GM18505 (cell line): ENCODE results near the gene AGPAT1.
"Not testable (repeated sequence)": the region's sequence is repeated elsewhere in the genome, so short reads cannot be mapped to it uniquely, and the experiment has no call there.

Experiments used
- ATAC-seq: cut with Tn5 transposase; IDR thresholded peaks from one replicate; pipeline ENCODE4 v1.9.1; 2021; ENCODE audit not compliant: unreplicated experiment
- POLR2A ChIP-seq: IDR thresholded peaks from 4 replicates; pipeline ENCODE4 v1.6.1; 2011; ENCODE audit warnings: borderline replicate concordance; ENCODE audit not compliant: insufficient read depth, insufficient read length; ENCODE audit errors: extremely low read depth

The AGPAT1 gene

DNA sequence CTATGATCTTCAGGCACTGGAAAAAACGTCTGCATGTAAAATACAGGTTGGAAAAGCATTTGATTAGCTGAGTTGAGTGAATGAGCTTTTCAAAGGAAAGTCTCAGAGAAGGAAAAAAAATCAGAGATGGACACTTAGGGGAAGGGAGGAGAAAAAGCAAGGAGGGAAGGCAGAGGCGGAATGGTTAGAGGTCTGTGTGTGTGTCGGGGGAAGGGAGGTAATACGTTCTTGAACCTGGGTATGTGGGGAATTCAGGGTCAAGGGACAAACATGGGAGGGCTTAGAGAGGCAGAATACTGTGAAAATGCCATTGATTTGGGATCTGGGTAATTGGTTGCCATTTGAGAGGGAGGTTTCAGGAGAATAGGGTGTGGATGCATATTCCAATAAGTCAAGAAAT lies 29.2 kb downstream of the AGPAT1 start:
- no peak for TF ChIP-seq POLR2A
- no peak for ATAC-seq

DNA sequence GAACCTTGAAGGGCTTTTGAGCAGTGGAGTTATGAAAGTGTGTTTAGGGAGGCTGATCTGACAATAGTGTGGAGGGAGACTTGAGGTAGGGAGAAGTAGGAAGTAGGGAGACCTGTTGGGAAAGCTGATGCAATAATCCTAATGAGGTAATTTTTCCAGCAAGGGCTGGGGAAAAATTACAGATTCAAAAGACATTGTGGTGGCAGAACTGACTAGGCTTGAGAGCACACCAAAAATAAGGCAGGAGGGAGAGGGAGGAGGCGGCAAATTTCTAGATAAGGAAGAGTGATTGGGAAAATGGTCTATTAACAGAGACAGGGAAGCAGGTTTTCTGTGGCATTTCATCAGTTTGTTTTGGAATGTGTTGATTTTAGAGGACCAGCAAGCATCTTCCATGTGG lies 29.6 kb downstream of the AGPAT1 start:
- no peak for TF ChIP-seq POLR2A
- no peak for ATAC-seq

DNA sequence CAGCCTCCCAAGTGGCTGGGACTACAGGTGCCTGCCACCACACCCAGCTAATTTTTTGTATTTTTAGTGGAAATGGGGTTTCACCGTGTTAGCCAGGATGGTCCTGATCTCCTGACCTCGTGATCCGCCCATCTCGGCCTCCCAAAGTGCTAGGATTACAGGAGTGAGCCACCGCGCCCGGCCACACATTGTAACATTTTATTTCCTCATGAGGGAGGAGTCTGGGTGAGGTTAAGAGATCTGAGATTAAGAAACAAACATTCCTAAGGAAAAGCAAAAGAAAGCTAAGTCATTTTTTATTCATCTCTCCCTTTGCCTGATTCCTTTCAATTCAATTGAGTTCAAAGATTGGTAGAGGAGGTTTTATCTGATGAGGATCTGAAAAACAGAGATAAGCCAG lies 31.6 kb downstream of the AGPAT1 start:
- ATAC-seq, result not testable (repeated sequence)

DNA sequence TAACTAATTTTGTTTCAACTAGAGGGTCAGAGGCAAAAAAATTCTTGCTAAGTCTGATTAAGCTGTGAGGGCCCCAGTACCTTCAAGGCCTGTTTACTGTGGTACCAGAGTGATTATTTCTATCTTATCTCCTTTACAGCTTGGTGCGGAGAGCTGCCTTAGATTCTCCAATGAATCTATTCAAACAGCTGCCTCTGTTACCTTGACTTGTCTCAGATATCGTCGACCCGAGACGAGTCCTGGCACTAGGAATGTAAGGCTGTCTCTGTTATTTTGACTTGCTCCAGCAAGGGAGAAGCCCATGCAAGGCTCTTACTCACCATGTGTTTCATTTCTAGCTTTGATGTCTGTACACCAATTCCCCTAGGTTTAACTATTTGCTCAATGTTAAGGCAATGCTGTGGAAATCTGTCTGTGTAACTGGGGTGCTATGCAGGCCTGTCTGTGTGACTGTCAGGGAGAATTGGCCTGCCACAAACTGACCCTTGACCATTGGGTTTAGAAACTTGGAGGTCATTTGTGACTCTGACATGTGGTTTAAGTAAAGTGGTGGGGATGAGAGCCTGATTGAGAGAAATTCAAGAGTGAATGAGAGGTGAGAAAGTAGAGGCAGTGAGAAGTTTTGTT lies 35.4 kb downstream of the AGPAT1 start:
- no peak for ATAC-seq
- no peak for TF ChIP-seq POLR2A

GRCh38 chr6:32139590-32139989 lies 36.3 kb downstream of the AGPAT1 start:
- TF ChIP-seq POLR2A, result no peak
- ATAC-seq, result no peak

DNA sequence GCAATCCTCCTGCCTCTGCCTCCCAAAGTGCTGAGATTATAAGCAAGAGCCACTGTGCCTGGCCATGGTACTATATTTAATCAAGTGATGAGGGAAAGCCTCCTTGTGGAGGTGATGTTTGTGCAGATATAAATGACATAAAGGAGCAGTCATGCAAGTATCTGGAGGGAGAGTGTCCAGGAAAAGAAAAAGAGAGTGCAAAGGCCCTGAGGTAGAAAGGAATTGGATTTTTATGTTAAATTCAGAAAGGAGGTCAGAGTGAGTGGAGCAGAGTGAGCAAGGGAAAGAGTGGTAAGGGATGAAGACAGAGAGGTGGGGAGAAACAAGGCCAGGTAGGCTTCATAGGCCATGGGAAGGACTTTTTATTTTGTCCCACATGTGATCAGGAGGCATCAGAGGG lies 38.4 kb downstream of the AGPAT1 start:
- ATAC-seq, result no peak
- TF ChIP-seq POLR2A, result no peak

DNA sequence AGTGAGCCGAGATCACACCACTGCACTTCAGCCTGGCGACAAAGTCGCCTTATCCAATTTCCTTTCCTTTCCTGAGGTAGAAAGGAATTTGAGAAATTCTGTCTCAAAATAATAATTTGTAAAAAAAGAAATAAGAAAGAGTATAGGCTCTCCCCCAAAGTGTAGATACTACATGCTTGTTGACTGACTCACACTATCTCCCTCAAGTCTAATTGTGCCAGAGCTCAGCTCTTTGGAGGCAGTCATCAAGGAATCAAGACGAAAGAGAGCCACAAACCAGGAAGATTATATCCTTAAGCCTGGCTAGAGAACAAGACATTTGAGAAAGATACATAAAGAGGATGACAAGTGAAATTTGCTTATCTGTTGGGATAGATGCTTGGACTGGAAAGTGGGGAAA lies 42.1 kb downstream of the AGPAT1 start:
- ATAC-seq, result no peak
- no peak for TF ChIP-seq POLR2A

DNA sequence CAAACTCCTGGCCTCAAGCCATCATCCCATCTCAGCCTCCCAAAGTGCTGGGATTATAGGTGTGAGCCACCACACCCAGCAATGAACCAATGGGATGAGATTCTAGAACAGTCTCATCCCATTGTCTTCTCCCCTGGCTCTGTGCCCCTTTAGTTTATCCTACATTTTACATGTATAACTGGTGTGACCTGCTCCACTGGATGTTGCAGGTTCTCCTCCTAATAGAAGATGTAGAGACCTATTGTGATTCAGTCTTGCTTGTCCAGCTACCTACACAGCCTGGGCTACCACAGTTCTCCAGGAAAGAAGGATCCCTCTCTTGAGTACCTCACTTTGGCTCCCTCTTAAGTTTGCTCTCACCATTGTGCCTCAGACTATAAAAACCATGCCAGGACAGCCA lies 43.8 kb downstream of the AGPAT1 start:
- no peak for ATAC-seq
- no peak for TF ChIP-seq POLR2A

DNA sequence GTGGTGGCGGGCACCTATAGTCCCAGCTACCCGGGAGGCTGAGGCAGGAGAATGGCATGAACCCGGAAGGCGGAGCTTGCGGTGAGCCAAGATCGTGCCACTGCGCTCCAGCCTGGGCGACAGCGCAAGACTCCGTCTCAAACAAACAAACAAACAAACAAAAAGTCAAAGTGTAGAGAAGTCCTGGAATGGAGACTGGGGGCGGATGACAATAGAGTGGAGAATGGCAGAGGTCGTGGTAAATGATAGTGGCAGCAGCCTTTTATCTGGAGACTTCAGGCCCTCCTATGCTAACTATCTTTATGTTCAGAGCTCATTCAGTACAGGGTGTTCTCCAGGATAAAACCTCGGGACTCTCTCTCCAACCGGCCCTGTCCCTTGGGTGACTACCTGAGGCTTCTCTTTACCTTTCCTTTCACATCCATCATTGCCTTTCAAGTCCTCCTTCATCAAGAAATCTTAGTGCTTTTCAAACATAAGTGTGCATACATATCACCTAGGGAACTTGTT lies 44.4 kb downstream of the AGPAT1 start:
- no peak for TF ChIP-seq POLR2A
- no peak for ATAC-seq

- no peak for ATAC-seq
- no peak for TF ChIP-seq POLR2A
Measured at GRCh38 chr6:32129297-32130088, 46.4 kb downstream of the AGPAT1 start.

GRCh38 chr6:32128751-32129296 lies 47.1 kb downstream of the AGPAT1 start:
- ATAC-seq, result no peak
- TF ChIP-seq POLR2A, result no peak

DNA sequence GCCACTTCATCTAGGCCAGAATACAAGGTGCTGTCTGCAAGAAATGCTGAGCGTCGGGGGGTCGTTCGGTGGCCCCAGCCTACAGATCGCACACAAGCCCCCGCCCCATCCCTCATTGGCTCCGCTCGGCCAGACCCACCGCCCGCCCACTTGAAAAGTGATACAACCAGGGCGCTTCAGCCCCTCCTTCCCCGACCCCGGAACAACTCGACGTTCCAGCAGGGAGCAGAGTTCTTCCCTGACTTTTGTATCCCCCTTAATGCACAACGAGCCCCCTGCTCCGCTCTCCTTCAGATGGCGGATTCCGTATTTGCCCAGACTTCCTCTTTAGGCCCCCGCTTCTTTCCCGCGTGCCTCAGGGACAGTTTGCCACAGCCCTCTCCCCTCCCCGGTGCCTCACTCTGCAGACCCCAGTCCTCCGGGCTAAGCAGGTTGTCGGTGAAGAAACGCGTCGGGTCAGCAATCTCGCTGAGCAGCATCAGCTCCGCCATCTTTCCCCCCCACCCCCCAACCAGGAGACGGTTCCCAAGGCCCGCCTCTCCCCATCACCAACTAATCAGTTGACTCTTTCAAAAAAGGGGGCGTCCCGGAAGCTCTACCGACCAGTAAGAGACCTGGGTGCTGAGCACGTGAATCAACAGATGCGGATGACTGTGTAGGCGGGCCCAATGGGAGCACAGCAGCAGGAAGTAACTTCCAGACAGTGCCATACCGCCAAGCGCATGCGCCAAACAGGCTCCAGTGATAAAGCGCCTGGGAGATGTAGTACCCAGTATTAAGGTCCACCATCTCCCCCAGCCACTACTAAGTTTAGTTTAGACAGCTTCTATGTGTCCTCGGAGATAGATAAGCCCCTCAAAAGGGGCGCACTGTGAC lies 47.9 kb downstream of the AGPAT1 start, which contains the start of gene ATF6B:
Gene ATF6B (minus strand): TSS at position 530 of the 876 bp plus-strand sequence. CDS start 39 bp downstream, at position 491.
- TF ChIP-seq POLR2A, result peak; percentile 79
- ATAC-seq, result peak; percentile 81

DNA sequence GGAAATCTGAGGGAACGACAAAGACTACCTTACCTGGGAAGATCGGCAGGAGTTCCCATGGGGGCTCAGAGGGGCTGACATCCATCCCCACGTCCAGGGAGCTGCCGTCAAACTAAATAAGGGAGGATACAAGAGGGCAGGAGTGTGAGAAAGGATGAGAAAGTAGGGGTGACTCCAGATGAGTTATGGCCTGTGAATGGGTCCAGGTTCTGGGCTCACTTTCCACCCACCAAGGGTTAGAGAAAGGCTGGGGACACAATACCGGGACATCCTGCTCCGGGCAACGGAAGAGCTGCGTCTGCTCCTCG lies 48.5 kb downstream of the AGPAT1 start:
- no peak for TF ChIP-seq POLR2A
- no peak for ATAC-seq
